Neural crest cell (in vitro differentiated cells): ENCODE data around the gene FAM222B. TPM values are rescaled to one million over a fixed set of nuclear protein-coding genes. Genes with fewer than 3 reads are reported as not detected.

Experiments used
- DNase-seq: peaks from one replicate; pipeline ENCODE4 v3.0.0; 2021; ENCODE audit warnings: low read depth, mixed read lengths, low spot score
- H3K27ac Mint-ChIP-seq: one replicate; pipeline ENCODE4 v1.8.0; 2021; ENCODE audit warnings: mild to moderate bottlenecking, mixed read lengths; ENCODE audit not compliant: unreplicated experiment
- H3K27me3 Mint-ChIP-seq: 2 replicates; pipeline ENCODE4 v1.8.0; 2021; ENCODE audit warnings: low read depth, mild to moderate bottlenecking, mixed read lengths
- H3K36me3 Mint-ChIP-seq: 2 replicates; pipeline ENCODE4 v1.8.0; 2021; ENCODE audit warnings: low read depth, mild to moderate bottlenecking, mixed read lengths
- H3K4me1 Mint-ChIP-seq: 2 replicates; pipeline ENCODE4 v1.8.0; 2021; ENCODE audit warnings: mixed read lengths
- H3K4me3 Mint-ChIP-seq: one replicate; pipeline ENCODE4 v1.8.0; 2021; ENCODE audit warnings: mild to moderate bottlenecking, mixed read lengths
- H3K9me3 Mint-ChIP-seq: 2 replicates; pipeline ENCODE4 v1.8.0; 2021; ENCODE audit warnings: mixed read lengths
- total RNA-seq: library from RNA; stranded (reverse); gene quantifications from 2 replicates; pipeline ENCODE4 v1.2.1, GENCODE V29; 2021
- TF ChIP-seq, protein P1 (sequence below): fragments of 200-600 bp; sonication (generic); conservative IDR thresholded peaks from 2 replicates; pipeline ENCODE4 v1.5.0; 2021; ENCODE audit warnings: antibody characterized with exemption, mild to moderate bottlenecking

The FAM222B gene
- total RNA-seq, 1 donor from 2014 or later: 29.6 TPM

DNA sequence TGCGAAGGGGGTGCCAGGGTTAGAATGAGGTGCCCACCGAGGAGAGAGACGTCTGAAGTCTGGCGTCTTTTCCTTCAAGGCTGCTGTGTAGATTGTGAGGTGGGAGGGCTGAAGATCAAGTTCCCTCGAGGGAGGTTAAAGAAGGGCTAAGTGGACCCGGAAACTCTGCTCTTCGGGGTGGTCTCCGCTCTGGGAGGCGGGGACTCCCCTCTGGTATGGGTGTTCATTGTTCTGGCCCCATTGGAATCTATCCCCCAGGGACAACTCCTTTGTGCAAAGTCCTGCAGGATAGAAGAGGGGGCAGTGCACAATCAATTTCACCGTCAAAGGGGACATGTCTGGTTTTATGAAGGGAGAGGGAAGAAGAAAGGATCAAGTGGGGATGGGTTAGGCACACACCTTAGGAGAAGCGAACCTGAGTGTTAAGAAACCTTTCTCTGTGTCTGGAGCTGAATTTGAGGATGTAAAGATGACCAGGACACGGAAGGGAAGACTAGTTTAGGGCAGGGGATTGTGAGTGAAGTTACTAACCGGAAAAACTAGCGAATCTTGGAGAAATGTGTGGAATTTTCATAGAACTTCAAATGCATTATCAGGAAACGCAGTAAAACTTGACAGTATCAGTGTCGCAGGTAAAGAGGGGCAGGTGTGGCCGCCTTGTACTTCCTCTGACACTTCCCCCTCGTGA is 124.1 kb downstream of the FAM222B start:
- Mint-ChIP-seq H3K9me3 (no peaks in the 10 kb centered on the region), H3K36me3 (peaks cover 30% of the 10 kb centered on the region), H3K27me3 (peaks cover 8% of the 10 kb centered on the region), H3K4me1 (peaks cover 63% of the 10 kb centered on the region), H3K4me3 (peak overlapping the region; percentile 87), H3K27ac (peak overlapping the region; percentile 98)
- no peak for DNase-seq
- TF ChIP-seq, protein P1, sequence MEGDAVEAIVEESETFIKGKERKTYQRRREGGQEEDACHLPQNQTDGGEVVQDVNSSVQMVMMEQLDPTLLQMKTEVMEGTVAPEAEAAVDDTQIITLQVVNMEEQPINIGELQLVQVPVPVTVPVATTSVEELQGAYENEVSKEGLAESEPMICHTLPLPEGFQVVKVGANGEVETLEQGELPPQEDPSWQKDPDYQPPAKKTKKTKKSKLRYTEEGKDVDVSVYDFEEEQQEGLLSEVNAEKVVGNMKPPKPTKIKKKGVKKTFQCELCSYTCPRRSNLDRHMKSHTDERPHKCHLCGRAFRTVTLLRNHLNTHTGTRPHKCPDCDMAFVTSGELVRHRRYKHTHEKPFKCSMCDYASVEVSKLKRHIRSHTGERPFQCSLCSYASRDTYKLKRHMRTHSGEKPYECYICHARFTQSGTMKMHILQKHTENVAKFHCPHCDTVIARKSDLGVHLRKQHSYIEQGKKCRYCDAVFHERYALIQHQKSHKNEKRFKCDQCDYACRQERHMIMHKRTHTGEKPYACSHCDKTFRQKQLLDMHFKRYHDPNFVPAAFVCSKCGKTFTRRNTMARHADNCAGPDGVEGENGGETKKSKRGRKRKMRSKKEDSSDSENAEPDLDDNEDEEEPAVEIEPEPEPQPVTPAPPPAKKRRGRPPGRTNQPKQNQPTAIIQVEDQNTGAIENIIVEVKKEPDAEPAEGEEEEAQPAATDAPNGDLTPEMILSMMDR: no peak

DNA sequence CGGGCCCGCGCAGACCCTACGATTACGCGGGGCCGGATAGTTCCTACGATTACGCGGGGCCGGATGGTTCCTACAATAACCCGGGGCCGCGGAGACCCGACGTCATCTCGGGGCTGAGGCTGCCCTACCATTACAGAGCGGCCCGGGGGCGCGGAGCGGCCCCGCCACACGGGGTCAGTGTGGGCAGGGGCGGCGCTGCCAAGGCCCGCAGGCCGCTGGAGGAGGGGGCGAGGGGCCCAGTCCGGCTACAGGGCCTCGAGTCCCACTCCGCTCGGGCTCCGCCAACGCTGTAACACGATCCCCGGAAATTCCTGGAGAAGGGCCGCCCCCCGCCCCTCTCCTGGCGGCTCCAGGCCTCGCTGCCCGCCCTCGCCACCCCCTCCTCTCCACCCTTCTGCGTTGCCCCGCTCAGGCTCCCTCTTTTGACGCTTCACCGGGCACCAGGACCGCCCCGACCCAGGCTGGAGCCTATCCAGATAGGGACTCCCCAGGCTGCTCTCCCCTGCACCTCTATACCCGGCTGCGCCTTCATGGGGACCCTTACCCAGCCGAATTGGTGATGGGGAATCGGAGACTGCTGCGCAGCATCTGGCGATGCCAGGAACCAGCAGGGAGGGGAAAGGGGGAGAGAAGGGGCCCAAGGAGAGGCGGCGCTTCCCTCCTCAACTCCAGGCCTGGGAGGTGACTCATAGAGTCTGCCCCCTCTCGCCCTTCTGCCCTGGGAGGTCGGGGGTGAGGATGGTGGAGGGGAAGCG is 124.8 kb downstream of the FAM222B start, which contains the start of gene RAB34:
RAB34 (minus strand) TSS at position 291 of the 755 bp plus-strand sequence. CDS start 602 bp downstream, outside the sequence.
- H3K9me3 Mint-ChIP-seq: no peaks in the 10 kb centered on the region
- H3K27me3 Mint-ChIP-seq: peaks cover 8% of the 10 kb centered on the region
- peak within 1 kb of the TSS; percentile 98 for H3K27ac Mint-ChIP-seq
- DNase-seq: peak; percentile 73
- H3K36me3 Mint-ChIP-seq: peaks cover 30% of the 10 kb centered on the region
- TF ChIP-seq, protein P1: peak; percentile 60
- H3K4me3 Mint-ChIP-seq: peak within 1 kb of the TSS; percentile 87
- peaks cover 60% of the 10 kb centered on the region for H3K4me1 Mint-ChIP-seq

DNA sequence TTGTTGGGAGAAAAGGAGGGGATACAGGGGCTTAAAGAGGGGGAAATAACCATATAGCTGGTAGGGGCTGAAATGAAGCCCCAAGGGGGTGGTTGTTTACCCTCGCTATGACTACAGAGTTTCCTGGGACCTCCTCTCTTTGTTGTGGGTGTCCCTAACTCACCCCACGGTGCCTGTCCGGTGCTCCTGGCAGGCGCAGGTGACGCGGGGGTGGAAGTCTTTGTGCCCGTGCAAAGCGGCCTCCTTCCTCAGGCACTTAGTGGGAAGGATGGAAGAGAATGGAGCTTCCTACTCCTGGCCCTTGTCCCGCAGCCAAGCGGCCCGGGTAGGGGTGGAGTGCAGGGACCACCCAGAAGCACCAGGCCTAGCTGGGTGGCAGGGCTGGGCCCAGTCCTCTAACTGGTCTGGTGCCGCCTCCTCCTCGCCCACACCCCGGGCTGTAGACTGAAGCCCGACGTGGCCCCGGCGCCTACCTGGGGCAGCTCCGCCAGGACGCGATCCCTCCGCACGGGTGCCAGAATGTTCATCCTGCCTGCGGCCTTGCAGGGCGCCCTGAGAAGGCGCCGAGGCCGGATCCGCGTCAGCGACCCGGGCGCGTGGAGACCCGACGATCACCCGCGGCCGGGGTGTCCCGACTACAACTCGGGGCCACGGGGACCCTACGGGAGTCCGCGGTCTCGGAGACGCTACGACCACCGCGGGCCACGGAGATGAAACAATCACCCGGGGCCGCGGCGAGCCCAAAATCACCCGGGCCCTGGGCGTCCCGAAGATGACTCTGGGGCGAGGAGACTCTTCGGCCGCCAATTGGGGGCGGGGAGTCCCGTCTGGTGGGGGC is 125.6 kb downstream of the FAM222B start:
- Mint-ChIP-seq H3K4me1 (peaks cover 61% of the 10 kb centered on the region), H3K36me3 (peaks cover 33% of the 10 kb centered on the region), H3K27me3 (peaks cover 8% of the 10 kb centered on the region), H3K9me3 (no peaks in the 10 kb centered on the region), H3K27ac (peak overlapping the region; percentile 93), H3K4me3 (peak overlapping the region; percentile 87)
- peak; percentile 32 for DNase-seq
- TF ChIP-seq, protein P1: no peak

DNA sequence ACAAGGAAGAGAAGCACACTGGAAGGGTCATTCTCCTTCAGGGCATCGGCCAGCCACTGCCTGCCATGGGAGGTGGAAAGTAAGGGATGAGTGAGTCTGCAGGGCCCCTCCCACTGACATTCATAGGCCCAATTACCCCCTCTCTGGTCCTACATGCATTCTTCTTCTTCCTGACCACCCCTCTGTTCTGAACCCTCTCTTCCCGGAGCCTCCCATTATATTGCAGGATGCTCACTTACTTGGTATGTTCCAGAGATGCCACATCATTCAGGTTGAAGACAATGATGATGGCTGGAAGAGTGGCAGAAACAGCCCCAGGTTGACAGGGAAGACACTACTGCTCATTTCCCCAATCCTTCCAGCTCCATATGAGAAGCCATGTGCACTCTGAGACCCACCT is 127.4 kb downstream of the FAM222B start:
- H3K36me3 Mint-ChIP-seq: peaks cover 21% of the 10 kb centered on the region
- H3K9me3 Mint-ChIP-seq: no peaks in the 10 kb centered on the region
- peaks cover 57% of the 10 kb centered on the region for H3K4me1 Mint-ChIP-seq
- peaks cover 8% of the 10 kb centered on the region for H3K27me3 Mint-ChIP-seq
- DNase-seq: no peak
- H3K4me3 Mint-ChIP-seq: peak overlapping the region; percentile 87
- no peak overlapping the region for H3K27ac Mint-ChIP-seq
- TF ChIP-seq, protein P1: no peak

DNA sequence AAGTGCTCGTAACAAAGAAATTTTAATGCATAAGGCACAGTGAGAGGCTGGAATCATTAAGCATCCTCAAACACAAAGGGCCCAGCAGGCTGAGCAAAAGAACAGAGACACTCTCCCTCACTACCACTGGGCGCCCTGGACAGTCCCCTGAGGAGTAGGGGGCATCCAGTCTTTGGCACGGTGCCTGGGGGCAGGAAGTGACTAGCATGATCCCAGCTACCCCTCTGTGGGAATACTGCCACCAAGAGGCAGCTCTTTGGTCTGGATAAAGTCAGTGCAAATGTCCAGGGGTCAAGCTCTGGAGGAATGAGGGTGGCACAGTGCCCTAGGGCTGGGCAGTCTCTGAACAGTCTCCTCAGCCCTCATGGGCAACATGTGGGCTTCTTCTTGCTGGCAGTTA is 128.3 kb downstream of the FAM222B start:
- H3K4me3 Mint-ChIP-seq: peak overlapping the region; percentile 87
- H3K4me1 Mint-ChIP-seq: peaks cover 48% of the 10 kb centered on the region

More for the DNA sequence above, 128.3 kb downstream of the FAM222B start:
- DNase-seq: no peak
- Mint-ChIP-seq H3K27me3 (peaks cover under 1% of the 10 kb centered on the region), H3K36me3 (peaks cover 16% of the 10 kb centered on the region), H3K27ac (peak overlapping the region; percentile 78), H3K9me3 (no peaks in the 10 kb centered on the region)
- TF ChIP-seq, protein P1: no peak
